ENCODE measurements around the gene GALNT1. TPM values are rescaled to one million over a fixed set of nuclear protein-coding genes. Genes with fewer than 3 reads are reported as not detected.

The GALNT1 gene
- total RNA-seq, 2 donors from 2014 or later = 29.6 to 35.2 TPM

DNA sequence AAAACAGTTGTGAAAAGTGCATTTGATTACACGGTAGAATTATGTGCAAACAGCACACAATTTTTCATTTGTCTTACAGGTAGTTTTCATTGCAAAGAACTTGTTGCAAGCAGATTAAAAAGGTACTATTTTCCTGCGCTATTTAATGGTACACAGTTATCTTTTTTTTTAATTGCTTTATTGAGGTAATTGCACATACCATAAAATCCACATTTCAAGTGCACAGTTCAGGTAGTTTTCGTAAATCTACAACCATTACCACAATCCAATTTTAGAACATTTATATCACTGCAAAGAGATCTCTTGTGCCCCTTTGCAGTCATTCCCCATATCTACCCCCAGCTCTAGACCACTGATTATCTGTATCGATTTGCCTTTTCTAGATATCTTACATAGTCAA is 2.6 kb upstream of the GALNT1 start:
- no peak for DNase-seq (ENCODE audit: low spot score)
- no peaks in the 10 kb centered on the region for H3K36me3 ChIP-seq

DNA sequence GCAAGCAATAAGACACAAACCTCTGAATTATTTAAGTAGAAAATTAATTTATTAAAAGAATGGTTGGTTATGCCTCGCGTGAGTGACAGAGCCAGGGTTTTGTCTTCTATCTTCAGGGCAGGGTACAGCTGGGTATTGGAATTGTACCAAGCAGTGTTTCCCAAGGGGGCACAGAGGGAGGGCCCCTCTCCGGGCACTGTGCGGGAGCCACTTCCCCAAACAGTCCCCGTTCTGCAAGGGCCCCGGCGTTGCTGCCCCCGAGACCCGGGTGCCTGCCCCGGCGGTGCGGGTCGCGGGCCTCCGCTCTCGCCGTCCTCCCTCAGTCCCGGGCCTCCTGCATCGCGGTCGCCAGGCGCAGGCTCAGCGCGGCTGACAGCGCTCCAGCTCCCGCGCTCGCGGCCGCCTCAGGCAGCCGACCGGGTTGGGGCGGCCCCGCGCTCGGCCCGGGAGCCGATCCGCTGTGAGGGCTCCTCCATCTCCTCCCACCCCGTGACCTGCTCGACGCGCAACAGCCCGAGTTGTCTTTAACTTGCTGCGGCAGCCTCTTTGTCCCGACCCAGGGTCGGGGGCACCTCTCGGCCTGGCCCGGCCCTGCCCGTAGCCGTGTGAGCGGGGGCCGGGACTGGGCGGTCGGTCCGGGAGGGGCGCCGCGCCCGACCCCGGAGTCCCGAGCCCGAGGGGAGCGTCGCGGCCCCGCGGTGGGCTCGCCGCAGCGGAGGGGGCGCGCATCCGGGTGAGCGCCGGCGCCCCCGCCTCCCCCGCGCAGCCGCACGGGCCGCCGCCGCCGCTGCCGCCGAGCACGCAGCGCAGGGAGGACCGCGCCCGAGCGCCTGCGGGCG is 620 bp upstream of the GALNT1 start:
- no peak for DNase-seq (ENCODE audit: low spot score)

More for the DNA sequence above, 2.6 kb upstream of the GALNT1 start:
- peaks cover 0 to 19% of the 10 kb centered on the region in 2 donors for H3K4me1 ChIP-seq
- H3K9me3 ChIP-seq = no peaks in the 10 kb centered on the region
- H3K4me3 ChIP-seq = no peak overlapping the region
- H3K27me3 ChIP-seq = no peaks in the 10 kb centered on the region
- no peak overlapping the region for H3K27ac ChIP-seq
- TF ChIP-seq, protein P1, sequence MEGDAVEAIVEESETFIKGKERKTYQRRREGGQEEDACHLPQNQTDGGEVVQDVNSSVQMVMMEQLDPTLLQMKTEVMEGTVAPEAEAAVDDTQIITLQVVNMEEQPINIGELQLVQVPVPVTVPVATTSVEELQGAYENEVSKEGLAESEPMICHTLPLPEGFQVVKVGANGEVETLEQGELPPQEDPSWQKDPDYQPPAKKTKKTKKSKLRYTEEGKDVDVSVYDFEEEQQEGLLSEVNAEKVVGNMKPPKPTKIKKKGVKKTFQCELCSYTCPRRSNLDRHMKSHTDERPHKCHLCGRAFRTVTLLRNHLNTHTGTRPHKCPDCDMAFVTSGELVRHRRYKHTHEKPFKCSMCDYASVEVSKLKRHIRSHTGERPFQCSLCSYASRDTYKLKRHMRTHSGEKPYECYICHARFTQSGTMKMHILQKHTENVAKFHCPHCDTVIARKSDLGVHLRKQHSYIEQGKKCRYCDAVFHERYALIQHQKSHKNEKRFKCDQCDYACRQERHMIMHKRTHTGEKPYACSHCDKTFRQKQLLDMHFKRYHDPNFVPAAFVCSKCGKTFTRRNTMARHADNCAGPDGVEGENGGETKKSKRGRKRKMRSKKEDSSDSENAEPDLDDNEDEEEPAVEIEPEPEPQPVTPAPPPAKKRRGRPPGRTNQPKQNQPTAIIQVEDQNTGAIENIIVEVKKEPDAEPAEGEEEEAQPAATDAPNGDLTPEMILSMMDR (IDR thresholded peaks at IDR 0.05) = no peak

DNA sequence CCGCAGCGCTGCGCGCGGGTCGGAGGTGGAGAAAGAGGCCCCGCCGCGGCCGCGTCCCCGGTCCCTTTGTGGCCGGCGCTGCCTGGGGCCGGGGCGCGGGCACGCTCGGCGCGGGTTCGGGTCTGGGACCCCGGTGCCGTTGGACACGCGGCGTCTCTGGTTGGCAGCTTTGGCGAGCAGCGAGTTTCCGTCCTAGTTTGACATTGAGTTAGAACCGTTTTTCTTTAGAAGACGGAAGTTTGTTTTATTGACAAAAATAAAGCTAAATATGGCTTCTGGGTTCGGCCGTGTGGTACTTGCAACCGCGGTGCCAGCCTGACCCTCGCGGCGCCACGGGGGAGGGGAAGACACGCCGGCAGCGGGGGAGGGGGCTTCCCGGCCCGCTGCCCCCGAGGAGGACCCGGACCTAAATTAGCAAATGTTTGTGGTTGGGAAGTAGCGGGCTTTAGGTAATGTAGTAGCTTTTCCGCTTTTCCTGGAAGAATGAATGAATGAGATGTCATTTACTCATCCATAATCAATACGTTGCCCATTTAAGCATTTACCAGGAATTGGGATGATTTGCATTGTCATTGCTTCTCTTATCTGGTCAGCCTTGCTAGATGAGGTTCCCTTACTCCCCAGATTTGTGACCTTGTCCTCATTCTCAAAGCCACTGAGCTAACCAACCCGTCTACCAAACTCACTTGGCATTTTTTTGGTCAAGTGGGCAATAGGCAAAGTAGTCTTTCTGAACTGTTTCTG is 530 bp downstream of the GALNT1 start:
- peak overlapping the region; percentile 73 to 77 for H3K4me3 ChIP-seq
- TF ChIP-seq, protein P1 (IDR thresholded peaks at IDR 0.05) = no peak
- no peak for DNase-seq (ENCODE audit: low spot score)
- H3K9me3 ChIP-seq = no peaks in the 10 kb centered on the region
- H3K27me3 ChIP-seq = no peaks in the 10 kb centered on the region
- H3K4me1 ChIP-seq = peaks cover 0 to 19% of the 10 kb centered on the region in 2 donors
- peak overlapping the region; percentile 79 to 82 for H3K27ac ChIP-seq
- no peaks in the 10 kb centered on the region for H3K36me3 ChIP-seq

More for the DNA sequence above, 620 bp upstream of the GALNT1 start:
- no peaks in the 10 kb centered on the region for H3K9me3 ChIP-seq
- H3K27me3 ChIP-seq = no peaks in the 10 kb centered on the region
- H3K36me3 ChIP-seq = no peaks in the 10 kb centered on the region
- H3K4me3 ChIP-seq = peak overlapping the region; percentile 77 to 87
- TF ChIP-seq, protein P1 (IDR thresholded peaks at IDR 0.05) = no peak
- H3K27ac ChIP-seq = peak overlapping the region; percentile 94 to 99
- peaks cover 0 to 19% of the 10 kb centered on the region in 2 donors for H3K4me1 ChIP-seq

DNA sequence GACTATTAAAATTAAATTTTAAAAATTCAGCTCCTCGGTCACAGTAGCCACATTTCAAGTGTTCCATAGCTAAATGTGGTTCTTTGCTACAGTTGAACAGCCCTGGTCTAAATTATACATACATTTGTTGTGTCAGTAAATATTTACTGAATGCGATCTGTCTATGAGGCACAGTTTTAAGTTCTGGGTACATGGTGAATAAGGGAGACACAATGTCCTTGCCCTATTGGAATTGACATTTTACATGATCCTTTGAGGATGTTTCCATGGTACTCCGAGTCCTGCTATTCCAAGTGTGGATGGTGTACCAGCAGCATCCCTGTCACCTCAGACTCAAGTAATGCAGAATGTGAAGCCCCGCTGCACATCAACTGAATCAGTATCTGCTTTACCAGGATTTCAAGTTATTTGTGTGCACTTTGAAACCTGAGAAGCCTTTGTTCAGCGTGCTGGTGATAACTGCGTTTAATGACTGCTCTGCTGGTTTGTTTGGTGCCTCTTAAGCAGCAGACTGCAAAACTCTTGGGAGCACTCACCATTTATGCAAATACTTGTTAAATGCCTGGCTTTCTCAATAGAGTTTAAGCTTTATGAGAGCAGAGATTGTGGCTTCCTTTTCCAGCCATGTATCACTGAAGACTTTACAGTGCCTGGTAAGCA is 1.5 kb downstream of the GALNT1 start:
- H3K27me3 ChIP-seq = no peaks in the 10 kb centered on the region
- H3K27ac ChIP-seq = no peak overlapping the region
- peaks cover 0 to 4% of the 10 kb centered on the region in 2 donors for H3K9me3 ChIP-seq
- TF ChIP-seq, protein P1 (IDR thresholded peaks at IDR 0.05) = no peak
- DNase-seq (ENCODE audit: low spot score) = no peak
- H3K36me3 ChIP-seq = no peaks in the 10 kb centered on the region
- H3K4me1 ChIP-seq = peaks cover 0 to 19% of the 10 kb centered on the region in 2 donors
- no peak overlapping the region for H3K4me3 ChIP-seq

DNA sequence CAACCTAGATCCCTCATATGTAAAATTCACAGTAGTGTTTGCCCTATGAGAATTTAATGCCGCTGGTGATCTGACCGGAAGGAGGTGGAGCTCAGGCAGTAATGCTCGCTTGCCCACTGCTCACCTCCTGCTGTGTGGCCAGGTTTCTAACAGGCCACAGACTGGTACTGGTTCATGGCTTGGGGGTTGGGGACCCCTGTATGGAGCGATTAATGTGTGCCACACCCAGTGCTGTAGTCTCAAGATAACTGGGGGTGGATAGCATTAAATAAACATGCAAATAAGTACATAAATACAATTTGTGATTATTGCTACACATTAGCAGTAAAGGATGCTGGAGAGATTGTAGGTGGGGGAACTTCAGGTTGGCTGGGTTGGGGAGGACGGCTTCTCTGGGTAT is 3.2 kb downstream of the GALNT1 start:
- Histone ChIP-seq H3K27me3 (no peaks in the 10 kb centered on the region), H3K36me3 (no peaks in the 10 kb centered on the region), H3K4me3 (no peak overlapping the region), H3K4me1 (peaks cover 0 to 19% of the 10 kb centered on the region in 2 donors), H3K9me3 (peaks cover 0 to 10% of the 10 kb centered on the region in 2 donors), H3K27ac (no peak overlapping the region)
- no peak for DNase-seq (ENCODE audit: low spot score)
- TF ChIP-seq, protein P1 (IDR thresholded peaks at IDR 0.05) = no peak
